Uterus (tissue), 4 donors: Measurements from ENCODE around the gene ZNF225. TPM values are rescaled to one million over a fixed set of nuclear protein-coding genes. Genes with fewer than 3 reads are reported as not detected.
A peak's percentile ranks its signal among the peaks of the same experiment; 100 is the strongest.
"Not testable (repeated sequence)": the region's sequence is repeated elsewhere in the genome, so short reads cannot be mapped to it uniquely, and the experiment has no call there.

ENCODE experiments used
- DNase-seq, 2 donors: peaks; one replicate each; pipeline ENCODE4 v3.0.0-alpha.2; 2019 to 2020
- H3K27ac ChIP-seq, 2 donors: fragments of 200-600 bp; sonication (generic); 1 replicate in 1 of 2; 2 replicates in 1 of 2; pipeline ENCODE4 v1.5.1; 2016 to 2018
- H3K27me3 ChIP-seq, 2 donors: fragments of 200-600 bp; sonication (generic); one replicate each; pipeline ENCODE4 v1.5.1; 2018 to 2019; ENCODE audit warnings: control low read depth in 1 of 2
- H3K36me3 ChIP-seq, 2 donors: fragments of 200-600 bp; sonication (generic); one replicate each; pipeline ENCODE4 v1.5.1; 2019; ENCODE audit warnings: control low read depth in 1 of 2
- H3K4me1 ChIP-seq, 2 donors: fragments of 200-600 bp; sonication (generic); one replicate each; pipeline ENCODE4 v1.5.1; 2018 to 2019; ENCODE audit warnings: control low read depth in 1 of 2
- H3K4me3 ChIP-seq, 2 donors: fragments of 200-600 bp; sonication (generic); 1 replicate in 1 of 2; 2 replicates in 1 of 2; pipeline ENCODE4 v1.5.1; 2018 to 2019; ENCODE audit warnings: mild to moderate bottlenecking in 1 of 2
- H3K9me3 ChIP-seq, 2 donors: fragments of 200-600 bp; sonication (generic); one replicate each; pipeline ENCODE4 v1.5.1; 2019; ENCODE audit warnings: control low read depth in 1 of 2
- CTCF ChIP-seq, 4 experiments: fragments of 200-600 bp in 2 of 4; fragments of 450-650 bp in 2 of 4; sonication (generic) in 2 of 4; IDR thresholded peaks; one replicate each; pipeline ENCODE4 v1.5.1; 2016 to 2019; ENCODE audit warnings: antibody characterized with exemption in 4 of 4, mild to moderate bottlenecking in 2 of 4, moderate library complexity in 1 of 4
- POLR2A ChIP-seq, 2 donors: fragments of 450-650 bp; IDR thresholded peaks; one replicate each; pipeline ENCODE4 v1.6.1; 2016; ENCODE audit warnings: antibody characterized with exemption in 2 of 2, mild to moderate bottlenecking in 1 of 2, moderate library complexity in 1 of 2
- intact Hi-C: fragments of 100-400 bp; cut with DNase I; formaldehyde crosslinking; loops from one replicate; pipeline ENCODE4 v1.15.1; 2023; ENCODE audit warnings: low total_unique reads
- total RNA-seq, 4 donors: library from RNA; depleted of rRNA in 3 of 4; stranded (reverse); fragments of >200 nt in 3 of 4; gene quantifications; one replicate each; pipeline versions ENCODE4 v1.1.0 to v1.2.4, GENCODE V29; 2014 to 2023
- donor health status: DM: yes; HTN: yes; CAD: no.

Gene ZNF225
- total RNA-seq, 4 donors from 2014 or later = 0.29 to 18.5 (median 4.9) TPM

GRCh38 chr19:44107751-44108150 is 5.4 kb upstream of the ZNF225 start:
- H3K9me3 ChIP-seq = peaks cover 0 to 59% of the 10 kb centered on the region in 2 donors
- H3K4me1 ChIP-seq = no peaks in the 10 kb centered on the region
- no peak overlapping the region for H3K4me3 ChIP-seq
- no peak for TF ChIP-seq POLR2A (IDR thresholded peaks at IDR 0.05)
- TF ChIP-seq CTCF (IDR thresholded peaks at IDR 0.05) = no peak
- H3K36me3 ChIP-seq = no peaks in the 10 kb centered on the region
- no peak for DNase-seq
- intact Hi-C loops = no loop called here
- H3K27me3 ChIP-seq = no peaks in the 10 kb centered on the region
- no peak overlapping the region for H3K27ac ChIP-seq

- no peak overlapping the region for H3K4me3 ChIP-seq
- TF ChIP-seq CTCF (IDR thresholded peaks at IDR 0.05) = no peak
- TF ChIP-seq POLR2A (IDR thresholded peaks at IDR 0.05) = no peak
- H3K27me3 ChIP-seq = no peaks in the 10 kb centered on the region
- no peaks in the 10 kb centered on the region for H3K36me3 ChIP-seq
- peaks cover 0 to 48% of the 10 kb centered on the region in 2 donors for H3K9me3 ChIP-seq
- no peak overlapping the region for H3K27ac ChIP-seq
- no peak for DNase-seq
- no peaks in the 10 kb centered on the region for H3K4me1 ChIP-seq
- intact Hi-C loops = no loop called here
These were observed 3.7 kb upstream of the ZNF225 start for GRCh38 chr19:44109458-44109857.

GRCh38 chr19:44111910-44112463 is 1.2 kb upstream of the ZNF225 start:
- H3K9me3 ChIP-seq = peaks cover 0 to 35% of the 10 kb centered on the region in 2 donors
- no peak for DNase-seq
- H3K4me3 ChIP-seq = peak overlapping the region in 1 of 2 donors; percentile 67
- H3K27ac ChIP-seq = no peak overlapping the region
- intact Hi-C loops = no loop called here
- no peaks in the 10 kb centered on the region for H3K36me3 ChIP-seq
- no peaks in the 10 kb centered on the region for H3K4me1 ChIP-seq
- TF ChIP-seq CTCF (IDR thresholded peaks at IDR 0.05) = no peak
- TF ChIP-seq POLR2A (IDR thresholded peaks at IDR 0.05) = no peak
- H3K27me3 ChIP-seq = no peaks in the 10 kb centered on the region

- Histone ChIP-seq H3K4me1 (no peaks in the 10 kb centered on the region), H3K4me3 (peak overlapping the region; percentile 67 to 83), H3K27me3 (no peaks in the 10 kb centered on the region), H3K27ac (peak overlapping the region in 1 of 2 donors; percentile 65), H3K9me3 (peaks cover 0 to 27% of the 10 kb centered on the region in 2 donors), H3K36me3 (no peaks in the 10 kb centered on the region)
- intact Hi-C loops = no loop called here
- TF ChIP-seq CTCF (IDR thresholded peaks at IDR 0.05) (no peak), POLR2A (IDR thresholded peaks at IDR 0.05) (peak in 1 of 2 donors; percentile 12)
- no peak for DNase-seq
These were observed 429 bp upstream of the ZNF225 start for GRCh38 chr19:44112802-44113137.

- peak overlapping the region; percentile 67 to 83 for H3K4me3 ChIP-seq
- TF ChIP-seq CTCF (IDR thresholded peaks at IDR 0.05) = no peak
- no peak for TF ChIP-seq POLR2A (IDR thresholded peaks at IDR 0.05)
- intact Hi-C loops = no loop called here
- H3K27ac ChIP-seq = peak overlapping the region; percentile 75
- H3K9me3 ChIP-seq = peaks cover 0 to 16% of the 10 kb centered on the region in 2 donors
- DNase-seq = peak in 1 of 2 donors; percentile 18
- no peaks in the 10 kb centered on the region for H3K36me3 ChIP-seq
- H3K4me1 ChIP-seq = no peaks in the 10 kb centered on the region
- no peaks in the 10 kb centered on the region for H3K27me3 ChIP-seq
These were observed 688 bp downstream of the ZNF225 start for GRCh38 chr19:44113784-44114390.

GRCh38 chr19:44121162-44121561 is 8.0 kb downstream of the ZNF225 start:
- DNase-seq, H3K27ac ChIP-seq, H3K4me1 ChIP-seq, intact Hi-C loops, H3K36me3 ChIP-seq, H3K27me3 ChIP-seq, H3K4me3 ChIP-seq: not testable (repeated sequence)
- peaks cover 0 to 36% of the 10 kb centered on the region in 2 donors for H3K9me3 ChIP-seq
